Trophoblast cell (in vitro differentiated cells and primary cell): ENCODE measurements around the gene MN1.

Source experiments
- DNase-seq, 2 donors: peaks; one replicate each; pipeline ENCODE4 v3.0.0-alpha.2; 2016
- H2AFZ ChIP-seq: 2 replicates; pipeline ENCODE4 v1.6.1; 2013; ENCODE audit warnings: low read length, moderate library complexity, mild to moderate bottlenecking; ENCODE audit not compliant: insufficient read depth, poor library complexity
- H2AK5ac ChIP-seq: 2 replicates; pipeline ENCODE4 v1.6.1; 2013; ENCODE audit warnings: mild to moderate bottlenecking, low read length
- H2BK120ac ChIP-seq: 2 replicates; pipeline ENCODE4 v1.6.1; 2013; ENCODE audit warnings: low read length, mild to moderate bottlenecking, moderate library complexity; ENCODE audit not compliant: insufficient read depth, poor library complexity
- H2BK12ac ChIP-seq: 2 replicates; pipeline ENCODE4 v1.6.1; 2013; ENCODE audit warnings: mild to moderate bottlenecking, low read length, moderate library complexity
- H2BK5ac ChIP-seq: 2 replicates; pipeline ENCODE4 v1.6.1; 2013; ENCODE audit warnings: low read length, low read depth, moderate library complexity, mild to moderate bottlenecking; ENCODE audit not compliant: poor library complexity
- H3K14ac ChIP-seq: 2 replicates; pipeline ENCODE4 v1.6.1; 2013; ENCODE audit warnings: mild to moderate bottlenecking, low read length
- H3K18ac ChIP-seq: 2 replicates; pipeline ENCODE4 v1.6.1; 2013; ENCODE audit warnings: mild to moderate bottlenecking, low read length
- H3K23ac ChIP-seq: 2 replicates; pipeline ENCODE4 v1.6.1; 2013; ENCODE audit warnings: low read length
- H3K27ac ChIP-seq: 2 replicates; pipeline ENCODE4 v1.5.1; 2013; ENCODE audit warnings: low read depth, mild to moderate bottlenecking, inconsistent platforms, low read length, moderate library complexity
- H3K27me3 ChIP-seq: 2 replicates; pipeline ENCODE4 v1.6.1; 2013; ENCODE audit warnings: inconsistent platforms, mild to moderate bottlenecking, low read length, moderate library complexity; ENCODE audit not compliant: insufficient read depth
- H3K36me3 ChIP-seq, 2 experiments: 1 replicate in 1 of 2; 2 replicates in 1 of 2; pipeline ENCODE4 v1.6.1; 2013; ENCODE audit warnings: low read length in 2 of 2, mild to moderate bottlenecking in 2 of 2, moderate library complexity in 1 of 2; ENCODE audit not compliant: insufficient read depth in 2 of 2, control insufficient read depth in 1 of 2
- H3K4ac ChIP-seq: 2 replicates; pipeline ENCODE4 v1.6.1; 2013; ENCODE audit warnings: low read depth, mild to moderate bottlenecking, low read length, moderate library complexity
- H3K4me1 ChIP-seq, 2 experiments: 1 replicate in 1 of 2; 2 replicates in 1 of 2; pipeline ENCODE4 v1.6.1; 2013; ENCODE audit warnings: low read length in 2 of 2, mild to moderate bottlenecking in 2 of 2, moderate library complexity in 1 of 2; ENCODE audit not compliant: insufficient read depth in 2 of 2, control insufficient read depth in 1 of 2
- H3K4me2 ChIP-seq: 2 replicates; pipeline ENCODE4 v1.6.1; 2013; ENCODE audit warnings: inconsistent platforms, mild to moderate bottlenecking, low read length, moderate library complexity
- H3K4me3 ChIP-seq: 2 replicates; pipeline ENCODE4 v1.5.1; 2013; ENCODE audit warnings: mild to moderate bottlenecking, low read depth, low read length, inconsistent platforms
- H3K79me1 ChIP-seq: one replicate; pipeline ENCODE4 v1.6.1; 2013; ENCODE audit warnings: low read length
- H3K79me2 ChIP-seq: 2 replicates; pipeline ENCODE4 v1.6.1; 2013; ENCODE audit warnings: low read length, mild to moderate bottlenecking; ENCODE audit not compliant: control insufficient read depth, insufficient read depth, poor library complexity
- H3K9ac ChIP-seq: 2 replicates; pipeline ENCODE4 v1.6.1; 2013; ENCODE audit warnings: mild to moderate bottlenecking, low read length
- H3K9me3 ChIP-seq: 2 replicates; pipeline ENCODE4 v1.6.1; 2013; ENCODE audit warnings: low read depth, mild to moderate bottlenecking, control low read depth, inconsistent platforms, low read length; ENCODE audit not compliant: insufficient read depth
- H4K12ac ChIP-seq: 2 replicates; pipeline ENCODE4 v1.6.1; 2013; ENCODE audit warnings: low read depth, mild to moderate bottlenecking, low read length, moderate library complexity
- H4K8ac ChIP-seq: 2 replicates; pipeline ENCODE4 v1.6.1; 2013; ENCODE audit warnings: low read depth, mild to moderate bottlenecking, low read length, moderate library complexity
- H4K91ac ChIP-seq: one replicate; pipeline ENCODE4 v1.6.1; 2013; ENCODE audit warnings: low read depth, mild to moderate bottlenecking, low read length, moderate library complexity
- WGBS: extraction: QIAGEN DNeasy Blood & Tissue Kit; methylation state at CpG from one replicate; pipeline ENCODE4 v1.1.7; 2013; ENCODE audit warnings: missing lambda C conversion rate; ENCODE audit not compliant: insufficient read length, insufficient coverage; ENCODE audit errors: extremely low coverage; 5-methylcytosine and 5-hydroxymethylcytosine counted together

Gene MN1

GRCh38 chr22:27723158-27723557 lies 78.4 kb downstream of the MN1 start:
- H4K12ac ChIP-seq, result no peak overlapping the region
- peaks cover 9 to 12% of the 10 kb centered on the region in 2 experiments for H3K4me1 ChIP-seq
- no peak overlapping the region for H3K14ac ChIP-seq

GRCh38 chr22:27720860-27721259 lies 80.7 kb downstream of the MN1 start:
- Histone ChIP-seq H3K9me3 (peaks cover 2% of the 10 kb centered on the region), H3K27ac (no peak overlapping the region), H2AFZ (no peak overlapping the region), H2BK5ac (no peak overlapping the region), H3K23ac (no peak overlapping the region), H3K18ac (no peak overlapping the region), H3K4me3 (no peak overlapping the region), H2AK5ac (no peak overlapping the region), H3K9ac (no peak overlapping the region), H2BK120ac (no peak overlapping the region), H3K14ac (no peak overlapping the region), H3K4me2 (no peak overlapping the region), H2BK12ac (no peak overlapping the region), H3K79me2 (no peaks in the 10 kb centered on the region), H3K4me1 (peaks cover 12% of the 10 kb centered on the region in 2 experiments), H4K91ac (no peak overlapping the region), H4K8ac (no peak overlapping the region), H4K12ac (no peak overlapping the region), H3K79me1 (peaks cover 5% of the 10 kb centered on the region), H3K36me3 (no peaks in the 10 kb centered on the region), H3K4ac (no peak overlapping the region), H3K27me3 (no peaks in the 10 kb centered on the region)
- no peak for DNase-seq
- no CpG with 5 or more reads among the region's 5 CpGs for WGBS

More at GRCh38 chr22:27723158-27723557, 78.4 kb downstream of the MN1 start:
- no peak overlapping the region for H3K18ac ChIP-seq
- no peak overlapping the region for H3K4ac ChIP-seq
- no peak for DNase-seq
- no peak overlapping the region for H4K8ac ChIP-seq
- no peak overlapping the region for H4K91ac ChIP-seq
- peaks cover 4% of the 10 kb centered on the region for H3K9me3 ChIP-seq
- H2BK12ac ChIP-seq, result no peak overlapping the region
- no peaks in the 10 kb centered on the region for H3K79me1 ChIP-seq
- no peak overlapping the region for H3K27ac ChIP-seq
- H2BK120ac ChIP-seq, result no peak overlapping the region
- H3K27me3 ChIP-seq, result no peaks in the 10 kb centered on the region
- no peak overlapping the region for H2AFZ ChIP-seq
- no CpG with 5 or more reads among the region's 1 CpG for WGBS
- H3K4me3 ChIP-seq, result no peak overlapping the region
- H3K4me2 ChIP-seq, result no peak overlapping the region
- H3K79me2 ChIP-seq, result no peaks in the 10 kb centered on the region
- no peak overlapping the region for H3K9ac ChIP-seq
- no peak overlapping the region for H2BK5ac ChIP-seq
- no peak overlapping the region for H3K23ac ChIP-seq
- no peak overlapping the region for H2AK5ac ChIP-seq
- H3K36me3 ChIP-seq, result no peaks in the 10 kb centered on the region

GRCh38 chr22:27719535-27720227 lies 81.9 kb downstream of the MN1 start:
- Histone ChIP-seq H4K91ac (no peak overlapping the region), H2AFZ (peak overlapping the region; percentile 18), H3K27ac (no peak overlapping the region), H3K4me2 (no peak overlapping the region), H3K4me1 (peaks cover 12% of the 10 kb centered on the region in 2 experiments), H3K79me1 (peaks cover 5% of the 10 kb centered on the region), H3K9me3 (peaks cover 2% of the 10 kb centered on the region), H3K23ac (no peak overlapping the region), H3K27me3 (no peaks in the 10 kb centered on the region), H3K4me3 (no peak overlapping the region), H3K79me2 (no peaks in the 10 kb centered on the region), H4K12ac (no peak overlapping the region), H2AK5ac (no peak overlapping the region), H3K36me3 (no peaks in the 10 kb centered on the region), H4K8ac (no peak overlapping the region), H3K14ac (peak overlapping the region; percentile 21), H3K18ac (no peak overlapping the region), H3K9ac (no peak overlapping the region), H2BK120ac (no peak overlapping the region), H3K4ac (no peak overlapping the region), H2BK5ac (no peak overlapping the region), H2BK12ac (peak overlapping the region; percentile 54)
- no CpG with 5 or more reads among the region's 8 CpGs for WGBS
- no peak for DNase-seq

GRCh38 chr22:27719036-27719347 lies 82.6 kb downstream of the MN1 start:
- no CpG with 5 or more reads among the region's 3 CpGs for WGBS
- Histone ChIP-seq H4K12ac (no peak overlapping the region), H2BK5ac (no peak overlapping the region)

More at GRCh38 chr22:27719036-27719347, 82.6 kb downstream of the MN1 start:
- no peak overlapping the region for H3K18ac ChIP-seq
- H3K9me3 ChIP-seq, result no peaks in the 10 kb centered on the region
- no peak for DNase-seq
- no peak overlapping the region for H2BK120ac ChIP-seq
- H3K79me2 ChIP-seq, result no peaks in the 10 kb centered on the region
- no peak overlapping the region for H4K8ac ChIP-seq
- H3K4ac ChIP-seq, result no peak overlapping the region
- H3K23ac ChIP-seq, result no peak overlapping the region
- no peak overlapping the region for H2AK5ac ChIP-seq
- no peak overlapping the region for H2AFZ ChIP-seq
- peaks cover 5% of the 10 kb centered on the region for H3K79me1 ChIP-seq
- H4K91ac ChIP-seq, result no peak overlapping the region
- H3K4me3 ChIP-seq, result no peak overlapping the region
- H3K4me1 ChIP-seq, result peaks cover 12% of the 10 kb centered on the region in 2 experiments
- peak overlapping the region; percentile 29 for H2BK12ac ChIP-seq
- H3K4me2 ChIP-seq, result no peak overlapping the region
- no peak overlapping the region for H3K14ac ChIP-seq
- no peak overlapping the region for H3K9ac ChIP-seq
- H3K27ac ChIP-seq, result no peak overlapping the region
- no peaks in the 10 kb centered on the region for H3K27me3 ChIP-seq
- H3K36me3 ChIP-seq, result no peaks in the 10 kb centered on the region
